ENCODE data around the gene GP1BB. TPM values are rescaled to one million over a fixed set of nuclear protein-coding genes. Genes with fewer than 3 reads are reported as not detected.

GP1BB gene
- total and polyA plus RNA-seq, 5 donors from 2014 or later: 6.4 TPM; not detected in 4

- H3K9me3 ChIP-seq (ENCODE audit: control insufficient read depth in 2 of 2, low read length in 2 of 2): no peaks in the 10 kb centered on the region
- no peak overlapping the region for H3K4me3 ChIP-seq (ENCODE audit: low read depth, low read length)
- no peaks in the 10 kb centered on the region for H3K27me3 ChIP-seq (ENCODE audit: control insufficient read depth, insufficient read depth, low read length)
- ATAC-seq (ENCODE audit: low read depth in 2 of 2): no peak
- H3K27ac ChIP-seq (ENCODE audit: insufficient read depth, low read length, poor library complexity, severe bottlenecking): no peak overlapping the region
- no peaks in the 10 kb centered on the region for H3K36me3 ChIP-seq (ENCODE audit: control insufficient read depth, insufficient read depth, low read length)
- no peak for DNase-seq
- no peaks in the 10 kb centered on the region for H3K4me1 Mint-ChIP-seq
- H3K27me3 Mint-ChIP-seq: peaks cover 11% of the 10 kb centered on the region
- no peak overlapping the region for H3K4me3 Mint-ChIP-seq
- H3K27ac Mint-ChIP-seq: no peak overlapping the region
- H3K9me3 Mint-ChIP-seq: no peaks in the 10 kb centered on the region
- no peaks in the 10 kb centered on the region for H3K4me1 ChIP-seq (ENCODE audit: control insufficient read depth, insufficient read depth, low read length, poor library complexity, severe bottlenecking)
- H3K36me3 Mint-ChIP-seq: no peaks in the 10 kb centered on the region
Observed at GRCh38 chr22:19689408-19689807, 33.9 kb upstream of the GP1BB start.

DNA sequence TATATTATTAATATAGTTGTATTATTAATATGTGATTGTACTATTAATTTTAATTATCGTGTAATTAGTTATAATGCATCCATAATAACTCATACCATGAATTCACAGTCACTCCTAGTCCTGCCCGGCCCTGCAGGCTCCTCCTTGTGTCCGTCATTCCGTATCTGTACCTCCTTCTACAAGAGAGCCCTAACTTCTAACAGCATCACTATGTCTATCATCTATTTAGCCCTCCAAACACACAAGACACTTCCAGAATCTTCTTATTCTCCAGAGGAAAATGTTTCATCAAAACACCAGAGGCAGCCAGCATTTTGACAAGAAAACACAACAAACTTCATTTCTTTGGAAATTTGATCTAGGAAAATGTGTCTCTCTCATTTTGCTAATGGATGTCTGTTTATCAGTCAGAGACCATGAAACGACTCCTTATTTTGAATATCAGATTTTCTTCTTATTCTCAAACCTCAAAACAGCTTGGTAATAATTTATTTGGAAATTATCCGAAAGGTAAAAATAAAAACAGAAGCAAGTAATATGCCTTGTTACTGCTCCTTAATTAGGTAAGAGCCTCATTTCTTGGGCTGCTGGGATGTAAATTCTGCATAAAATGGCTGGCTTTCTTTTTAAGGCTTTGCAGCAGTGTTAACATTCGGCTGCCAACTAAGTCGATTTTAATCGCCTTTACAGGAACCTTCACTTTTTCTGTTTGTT lies 32.2 kb upstream of the GP1BB start:
- no peaks in the 10 kb centered on the region for H3K36me3 ChIP-seq (ENCODE audit: control insufficient read depth, insufficient read depth, low read length)
- H3K36me3 Mint-ChIP-seq: no peaks in the 10 kb centered on the region
- H3K27me3 ChIP-seq (ENCODE audit: control insufficient read depth, insufficient read depth, low read length): no peaks in the 10 kb centered on the region
- H3K27ac ChIP-seq (ENCODE audit: insufficient read depth, low read length, poor library complexity, severe bottlenecking): no peak overlapping the region
- H3K4me1 Mint-ChIP-seq: no peaks in the 10 kb centered on the region
- H3K4me3 ChIP-seq (ENCODE audit: low read depth, low read length): no peak overlapping the region
- no peaks in the 10 kb centered on the region for H3K9me3 Mint-ChIP-seq
- no peaks in the 10 kb centered on the region for H3K4me1 ChIP-seq (ENCODE audit: control insufficient read depth, insufficient read depth, low read length, poor library complexity, severe bottlenecking)
- no peaks in the 10 kb centered on the region for H3K9me3 ChIP-seq (ENCODE audit: control insufficient read depth in 2 of 2, low read length in 2 of 2)
- H3K27ac Mint-ChIP-seq: no peak overlapping the region
- H3K27me3 Mint-ChIP-seq: peaks cover 11% of the 10 kb centered on the region
- no peak overlapping the region for H3K4me3 Mint-ChIP-seq
- no peak for ATAC-seq (ENCODE audit: low read depth in 2 of 2)
- no peak for DNase-seq

DNA sequence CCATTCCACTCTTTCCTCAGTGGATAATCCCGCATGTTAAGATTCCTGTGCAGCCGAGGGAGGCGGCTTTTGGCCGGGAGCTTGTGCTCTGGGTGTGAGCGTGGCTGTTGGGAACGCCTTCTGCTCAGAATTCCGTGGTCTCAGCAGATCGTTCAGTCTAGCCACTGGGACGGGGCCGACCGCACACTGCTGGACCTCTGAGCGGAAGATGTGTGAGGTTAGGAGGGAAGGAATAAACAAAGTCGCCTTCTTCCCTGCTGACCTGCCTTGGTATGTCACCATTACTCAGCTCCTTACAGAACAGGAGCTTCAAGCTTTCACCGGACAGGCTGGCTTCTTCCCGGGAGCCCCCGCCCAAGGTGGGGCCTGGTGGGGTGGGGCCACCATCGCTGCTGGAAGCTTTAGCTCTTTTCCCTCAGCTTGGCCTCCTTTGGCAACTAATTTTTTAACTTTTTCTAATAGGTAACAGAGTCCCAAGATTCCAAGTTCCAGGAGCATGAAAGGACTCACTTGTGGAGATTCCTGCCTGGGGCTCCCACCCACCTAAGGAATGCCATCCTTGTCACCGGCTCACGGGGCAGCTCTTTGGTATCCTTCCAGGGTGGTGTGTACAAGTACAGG lies 31.5 kb upstream of the GP1BB start:
- no peak overlapping the region for H3K4me3 ChIP-seq (ENCODE audit: low read depth, low read length)
- Mint-ChIP-seq H3K27me3 (peaks cover 11% of the 10 kb centered on the region), H3K4me3 (no peak overlapping the region), H3K9me3 (no peaks in the 10 kb centered on the region), H3K27ac (no peak overlapping the region), H3K4me1 (no peaks in the 10 kb centered on the region), H3K36me3 (no peaks in the 10 kb centered on the region)
- no peak overlapping the region for H3K27ac ChIP-seq (ENCODE audit: insufficient read depth, low read length, poor library complexity, severe bottlenecking)
- H3K4me1 ChIP-seq (ENCODE audit: control insufficient read depth, insufficient read depth, low read length, poor library complexity, severe bottlenecking): no peaks in the 10 kb centered on the region
- DNase-seq: no peak
- H3K36me3 ChIP-seq (ENCODE audit: control insufficient read depth, insufficient read depth, low read length): no peaks in the 10 kb centered on the region
- no peaks in the 10 kb centered on the region for H3K9me3 ChIP-seq (ENCODE audit: control insufficient read depth in 2 of 2, low read length in 2 of 2)
- no peak for ATAC-seq (ENCODE audit: low read depth in 2 of 2)
- no peaks in the 10 kb centered on the region for H3K27me3 ChIP-seq (ENCODE audit: control insufficient read depth, insufficient read depth, low read length)

GRCh38 chr22:19693581-19693980 lies 29.8 kb upstream of the GP1BB start:
- ATAC-seq (ENCODE audit: low read depth in 2 of 2) (no peak), DNase-seq (no peak)
- H3K9me3 Mint-ChIP-seq: no peaks in the 10 kb centered on the region

GRCh38 chr22:19693981-19694670 lies 29.2 kb upstream of the GP1BB start:
- Histone ChIP-seq H3K27me3 (ENCODE audit: control insufficient read depth, insufficient read depth, low read length) (no peaks in the 10 kb centered on the region), H3K4me3 (ENCODE audit: low read depth, low read length) (no peak overlapping the region), H3K36me3 (ENCODE audit: control insufficient read depth, insufficient read depth, low read length) (no peaks in the 10 kb centered on the region), H3K9me3 (ENCODE audit: control insufficient read depth in 2 of 2, low read length in 2 of 2) (no peaks in the 10 kb centered on the region), H3K27ac (ENCODE audit: insufficient read depth, low read length, poor library complexity, severe bottlenecking) (no peak overlapping the region), H3K4me1 (ENCODE audit: control insufficient read depth, insufficient read depth, low read length, poor library complexity, severe bottlenecking) (no peaks in the 10 kb centered on the region)
- Mint-ChIP-seq H3K36me3 (no peaks in the 10 kb centered on the region), H3K27me3 (peaks cover 11% of the 10 kb centered on the region), H3K9me3 (no peaks in the 10 kb centered on the region), H3K4me1 (no peaks in the 10 kb centered on the region), H3K4me3 (no peak overlapping the region), H3K27ac (no peak overlapping the region)
- DNase-seq (no peak), ATAC-seq (ENCODE audit: low read depth in 2 of 2) (no peak)

More at GRCh38 chr22:19693581-19693980, 29.8 kb upstream of the GP1BB start:
- H3K4me3 Mint-ChIP-seq: no peak overlapping the region
- no peaks in the 10 kb centered on the region for H3K36me3 Mint-ChIP-seq
- H3K27ac ChIP-seq (ENCODE audit: insufficient read depth, low read length, poor library complexity, severe bottlenecking): no peak overlapping the region
- no peak overlapping the region for H3K27ac Mint-ChIP-seq
- no peaks in the 10 kb centered on the region for H3K9me3 ChIP-seq (ENCODE audit: control insufficient read depth in 2 of 2, low read length in 2 of 2)
- no peaks in the 10 kb centered on the region for H3K4me1 ChIP-seq (ENCODE audit: control insufficient read depth, insufficient read depth, low read length, poor library complexity, severe bottlenecking)
- no peaks in the 10 kb centered on the region for H3K27me3 ChIP-seq (ENCODE audit: control insufficient read depth, insufficient read depth, low read length)
- peaks cover 11% of the 10 kb centered on the region for H3K27me3 Mint-ChIP-seq
- H3K36me3 ChIP-seq (ENCODE audit: control insufficient read depth, insufficient read depth, low read length): no peaks in the 10 kb centered on the region
- no peak overlapping the region for H3K4me3 ChIP-seq (ENCODE audit: low read depth, low read length)
- no peaks in the 10 kb centered on the region for H3K4me1 Mint-ChIP-seq

DNA sequence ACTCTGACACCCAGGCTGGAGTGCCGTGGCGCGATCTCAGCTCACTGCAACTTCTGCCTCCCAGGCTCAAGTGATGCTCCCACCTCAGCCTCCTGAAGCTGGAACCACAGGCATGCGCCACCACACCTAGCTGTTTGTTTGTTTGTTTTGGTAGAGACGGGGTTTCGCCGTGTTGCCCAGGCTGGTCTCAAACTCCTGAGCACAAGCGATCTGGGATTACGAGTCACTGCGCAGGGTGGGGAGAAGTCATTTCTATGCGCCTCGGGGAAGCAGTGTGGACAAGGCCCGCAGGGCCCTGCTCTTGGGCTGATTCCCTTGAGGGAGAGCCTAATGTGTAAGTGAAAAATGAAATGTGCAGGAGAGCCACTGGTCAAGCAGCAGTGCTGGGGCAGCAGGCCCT lies 28.6 kb upstream of the GP1BB start:
- ATAC-seq (ENCODE audit: low read depth in 2 of 2) (no peak), DNase-seq (no peak)
- Histone ChIP-seq H3K4me3 (ENCODE audit: low read depth, low read length) (no peak overlapping the region), H3K9me3 (ENCODE audit: control insufficient read depth in 2 of 2, low read length in 2 of 2) (no peaks in the 10 kb centered on the region), H3K27ac (ENCODE audit: insufficient read depth, low read length, poor library complexity, severe bottlenecking) (no peak overlapping the region), H3K27me3 (ENCODE audit: control insufficient read depth, insufficient read depth, low read length) (no peaks in the 10 kb centered on the region), H3K4me1 (ENCODE audit: control insufficient read depth, insufficient read depth, low read length, poor library complexity, severe bottlenecking) (no peaks in the 10 kb centered on the region), H3K36me3 (ENCODE audit: control insufficient read depth, insufficient read depth, low read length) (no peaks in the 10 kb centered on the region)
- H3K4me1 Mint-ChIP-seq: no peaks in the 10 kb centered on the region
- H3K27ac Mint-ChIP-seq: no peak overlapping the region
- H3K9me3 Mint-ChIP-seq: no peaks in the 10 kb centered on the region
- H3K27me3 Mint-ChIP-seq: peaks cover 11% of the 10 kb centered on the region
- H3K4me3 Mint-ChIP-seq: no peak overlapping the region
- H3K36me3 Mint-ChIP-seq: no peaks in the 10 kb centered on the region

- no peaks in the 10 kb centered on the region for H3K36me3 ChIP-seq (ENCODE audit: control insufficient read depth, insufficient read depth, low read length)
- DNase-seq (no peak), ATAC-seq (ENCODE audit: low read depth in 2 of 2) (no peak)
- peaks cover 10% of the 10 kb centered on the region for H3K27me3 Mint-ChIP-seq
- no peaks in the 10 kb centered on the region for H3K9me3 Mint-ChIP-seq
- H3K4me1 ChIP-seq (ENCODE audit: control insufficient read depth, insufficient read depth, low read length, poor library complexity, severe bottlenecking): no peaks in the 10 kb centered on the region
- no peak overlapping the region for H3K27ac ChIP-seq (ENCODE audit: insufficient read depth, low read length, poor library complexity, severe bottlenecking)
- no peak overlapping the region for H3K4me3 Mint-ChIP-seq
- H3K36me3 Mint-ChIP-seq: no peaks in the 10 kb centered on the region
- H3K27ac Mint-ChIP-seq: no peak overlapping the region
- no peaks in the 10 kb centered on the region for H3K9me3 ChIP-seq (ENCODE audit: control insufficient read depth in 2 of 2, low read length in 2 of 2)
- no peak overlapping the region for H3K4me3 ChIP-seq (ENCODE audit: low read depth, low read length)
- no peaks in the 10 kb centered on the region for H3K4me1 Mint-ChIP-seq
- H3K27me3 ChIP-seq (ENCODE audit: control insufficient read depth, insufficient read depth, low read length): peaks cover 2% of the 10 kb centered on the region
Observed at GRCh38 chr22:19696504-19697276, 26.6 kb upstream of the GP1BB start.
